Loucy (cell line): Measurements from ENCODE around the gene FOXG1.

Source experiments
- H2AFZ ChIP-seq: fragments of 200-600 bp; sonication (generic); 2 replicates; pipeline ENCODE4 v1.6.0; 2016; ENCODE audit warnings: antibody characterized with exemption, mild to moderate bottlenecking, low read length, moderate library complexity
- H3F3A ChIP-seq: fragments of 200-600 bp; 2 replicates; pipeline ENCODE4 v1.6.0; 2016; ENCODE audit warnings: antibody characterized with exemption, low read depth, mild to moderate bottlenecking
- H3K27me3 ChIP-seq: fragments of 200-600 bp; sonication (generic); 2 replicates; pipeline ENCODE4 v1.6.1; 2014; ENCODE audit warnings: low read length, mild to moderate bottlenecking; ENCODE audit not compliant: insufficient read depth, poor library complexity, severe bottlenecking
- H3K36me3 ChIP-seq: fragments of 200-600 bp; sonication (generic); 2 replicates; pipeline ENCODE4 v1.6.1; 2016; ENCODE audit warnings: low read length; ENCODE audit not compliant: insufficient read depth
- H3K4me1 ChIP-seq: fragments of 200-600 bp; sonication (generic); 2 replicates; pipeline ENCODE4 v1.5.1; 2014; ENCODE audit warnings: low read length, mild to moderate bottlenecking; ENCODE audit not compliant: insufficient read depth, poor library complexity, severe bottlenecking
- H3K4me2 ChIP-seq: fragments of 200-600 bp; sonication (generic); 2 replicates; pipeline ENCODE4 v1.6.0; 2014; ENCODE audit warnings: antibody characterized with exemption, low read length, low read depth, mild to moderate bottlenecking; ENCODE audit not compliant: poor library complexity, severe bottlenecking
- H3K4me3 ChIP-seq: fragments of 200-600 bp; sonication (generic); 2 replicates; pipeline ENCODE4 v1.5.1; 2014; ENCODE audit warnings: low read length, mild to moderate bottlenecking, mixed read lengths; ENCODE audit not compliant: poor library complexity, severe bottlenecking
- H3K79me2 ChIP-seq: fragments of 200-600 bp; sonication (generic); 2 replicates; pipeline ENCODE4 v1.6.1; 2014; ENCODE audit warnings: low read length; ENCODE audit not compliant: insufficient read depth
- H3K9ac ChIP-seq: fragments of 200-600 bp; sonication (generic); 2 replicates; pipeline ENCODE4 v1.6.0; 2014; ENCODE audit warnings: mild to moderate bottlenecking, low read depth, low read length, moderate library complexity; ENCODE audit not compliant: poor library complexity, severe bottlenecking
- H3K9me2 ChIP-seq: fragments of 200-600 bp; sonication (generic); replicated peaks from 2 replicates; pipeline ENCODE4 v1.6.1; 2016; ENCODE audit warnings: low read depth, low read length, mixed read lengths
- H3K9me3 ChIP-seq: fragments of 200-600 bp; sonication (generic); 2 replicates; pipeline ENCODE4 v1.6.1; 2014; ENCODE audit warnings: mild to moderate bottlenecking, antibody characterized with exemption, low read length, low read depth; ENCODE audit not compliant: insufficient read depth
- H4K20me1 ChIP-seq: fragments of 200-600 bp; sonication (generic); 2 replicates; pipeline ENCODE4 v1.6.0; 2014; ENCODE audit warnings: antibody characterized with exemption, low read length, mild to moderate bottlenecking; ENCODE audit not compliant: insufficient read depth, poor library complexity, severe bottlenecking
- CTCF ChIP-seq: fragments of 200-600 bp; sonication (generic); conservative IDR thresholded peaks from 2 replicates; pipeline ENCODE4 v1.5.1; 2014; ENCODE audit warnings: mild to moderate bottlenecking, antibody characterized with exemption, low read length
- EZH2phosphoT487 ChIP-seq: fragments of 200-600 bp; IDR thresholded peaks from 2 replicates; pipeline ENCODE4 v1.6.1; 2018; ENCODE audit warnings: antibody characterized with exemption, mild to moderate bottlenecking, moderate library complexity, borderline replicate concordance

Gene FOXG1

GRCh38 chr14:28769276-28769880 lies 2.8 kb downstream of the FOXG1 start:
- H4K20me1 ChIP-seq = no peaks in the 10 kb centered on the region
- no peak overlapping the region for H3K9ac ChIP-seq
- no peak overlapping the region for H3K4me2 ChIP-seq
- H3K9me3 ChIP-seq = no peaks in the 10 kb centered on the region
- no peaks in the 10 kb centered on the region for H3F3A ChIP-seq
- no peaks in the 10 kb centered on the region for H3K36me3 ChIP-seq
- H2AFZ ChIP-seq = no peak overlapping the region
- no peaks in the 10 kb centered on the region for H3K9me2 ChIP-seq
- TF ChIP-seq CTCF (no peak), EZH2phosphoT487 (no peak)
- H3K4me3 ChIP-seq = no peak overlapping the region
- H3K79me2 ChIP-seq = no peaks in the 10 kb centered on the region
- no peaks in the 10 kb centered on the region for H3K4me1 ChIP-seq
- H3K27me3 ChIP-seq = no peaks in the 10 kb centered on the region

GRCh38 chr14:28770061-28770460 lies 3.5 kb downstream of the FOXG1 start:
- Histone ChIP-seq H3K36me3 (no peaks in the 10 kb centered on the region), H3K79me2 (no peaks in the 10 kb centered on the region), H3K9me3 (no peaks in the 10 kb centered on the region), H3K4me2 (no peak overlapping the region), H2AFZ (no peak overlapping the region), H3K27me3 (no peaks in the 10 kb centered on the region), H3K9me2 (no peaks in the 10 kb centered on the region), H3K9ac (no peak overlapping the region), H3F3A (no peaks in the 10 kb centered on the region), H3K4me3 (no peak overlapping the region), H4K20me1 (no peaks in the 10 kb centered on the region), H3K4me1 (no peaks in the 10 kb centered on the region)
- no peak for TF ChIP-seq EZH2phosphoT487
- TF ChIP-seq CTCF = no peak

- Histone ChIP-seq H2AFZ (no peak overlapping the region), H3K27me3 (no peaks in the 10 kb centered on the region), H3K4me3 (no peak overlapping the region), H3F3A (no peaks in the 10 kb centered on the region), H3K9me2 (no peaks in the 10 kb centered on the region), H3K4me2 (no peak overlapping the region), H3K4me1 (no peaks in the 10 kb centered on the region), H3K9me3 (no peaks in the 10 kb centered on the region), H3K79me2 (no peaks in the 10 kb centered on the region), H3K9ac (no peak overlapping the region), H4K20me1 (no peaks in the 10 kb centered on the region), H3K36me3 (no peaks in the 10 kb centered on the region)
- TF ChIP-seq CTCF = no peak
- TF ChIP-seq EZH2phosphoT487 = no peak
Observed at GRCh38 chr14:28770630-28771029, 4.0 kb downstream of the FOXG1 start.
